K562 (cell line): ENCODE measurements around the gene C2orf81. TPM values are rescaled to one million over a fixed set of nuclear protein-coding genes. Genes with fewer than 3 reads are reported as not detected.

ENCODE experiments used
- C11orf30 ChIP-seq: fragments of 450-650 bp; IDR thresholded peaks from 2 replicates; pipeline ENCODE4 v1.6.1; 2016; ENCODE audit warnings: low read depth, mild to moderate bottlenecking
- CBX2 ChIP-seq: fragments of 200-600 bp; sonication (generic); IDR thresholded peaks from one replicate; pipeline ENCODE4 v1.6.1; 2012; ENCODE audit warnings: mild to moderate bottlenecking, low read length, inconsistent platforms; ENCODE audit not compliant: insufficient read depth, poor library complexity, severe bottlenecking
- CHD7 ChIP-seq: fragments of 200-600 bp; sonication (generic); IDR thresholded peaks from one replicate; pipeline ENCODE4 v1.6.1; 2012; ENCODE audit warnings: mild to moderate bottlenecking, low read depth, low read length, inconsistent platforms
- CREBBP ChIP-seq: IDR thresholded peaks from one replicate; pipeline ENCODE4 v1.6.1; 2012; ENCODE audit warnings: low read depth, mild to moderate bottlenecking, control low read depth, inconsistent platforms, low read length
- CSDE1 ChIP-seq, 2 experiments: fragments of 450-650 bp; IDR thresholded peaks; 2 replicates each; pipeline ENCODE4 v1.6.1; 2016; ENCODE audit warnings: mild to moderate bottlenecking in 1 of 2
- DEAF1 ChIP-seq: fragments of 450-650 bp; formaldehyde crosslinking; IDR thresholded peaks from 2 replicates; pipeline ENCODE4 v1.4.0; 2020; ENCODE audit warnings: mild to moderate bottlenecking, moderate library complexity
- ELF1 ChIP-seq: fragments of 200-800 bp; sonication (Bioruptor generic); IDR thresholded peaks from 2 replicates; pipeline ENCODE4 v1.6.1; 2016; ENCODE audit warnings: missing genetic modification characterization, missing compliant biosample characterization
- GABPA ChIP-seq: fragments of 200-800 bp; sonication (Bioruptor generic); conservative IDR thresholded peaks from 2 replicates; pipeline ENCODE4 v1.6.1; 2016; ENCODE audit warnings: low read depth, missing genetic modification characterization, missing compliant biosample characterization
- HNRNPUL1 ChIP-seq: fragments of 200-400 bp; formaldehyde crosslinking; IDR thresholded peaks from 2 replicates; pipeline ENCODE4 v1.6.1; 2017; ENCODE audit warnings: low read length
- MXI1 ChIP-seq: IDR thresholded peaks from 2 replicates; pipeline ENCODE4 v1.6.1; 2011; ENCODE audit warnings: low read depth, mild to moderate bottlenecking, improper control_type of control experiment, low read length
- NEUROD1 ChIP-seq: fragments of 150-350 bp; IDR thresholded peaks from 2 replicates; pipeline ENCODE4 v1.6.1; 2014; ENCODE audit warnings: borderline replicate concordance, low read length, low read depth; ENCODE audit not compliant: partially characterized antibody
- TRIM28 ChIP-seq: fragments of 450-650 bp; IDR thresholded peaks from 2 replicates; pipeline ENCODE4 v1.6.1; 2017
- polyA plus RNA-seq, 8 experiments: library from polyadenylated mRNA; depleted of rRNA in 4 of 8; stranded (reverse) in 5 of 8; unstranded in 3 of 8; fragments of >200 nt; fragmentation: Nextera tagmentation in 2 of 8; fragmentation: Illumina TruSeq in 1 of 8; extraction: Ambion mirVana in 2 of 8; extraction: Trizol in 1 of 8; gene quantifications; 2 replicates each; pipeline versions ENCODE4 v1.2.1 to v1.2.3, GENCODE V29; 2011 to 2014; ENCODE audit warnings: inconsistent platforms in 1 of 8, missing spikeins in 1 of 8
- total RNA-seq, 7 experiments: library from RNA; depleted of rRNA in 6 of 7; stranded (reverse); fragments of >200 nt in 6 of 7; fragmentation: Illumina TruSeq in 2 of 7; extraction: Trizol in 2 of 7; gene quantifications; 2 replicates each; pipeline versions ENCODE4 v1.2.1 to v1.2.3, GENCODE V29; 2011 to 2021; ENCODE audit warnings: low replicate concordance in 1 of 7

C2orf81 gene
- total and polyA plus RNA-seq, 9 of the 15 experiments (the other 6 are each of a cell fraction or from before 2014, with no cell fraction given): 0.06 TPM; not detected in 8

- TF ChIP-seq CBX2: no peak
- peak; percentile 100 for TF ChIP-seq GABPA
- TF ChIP-seq CREBBP: no peak
- TF ChIP-seq CHD7: no peak
- TF ChIP-seq MXI1: peak; percentile 95
- peak in 1 of 2 experiments; percentile 80; a peak in 2 of 4 replicates for TF ChIP-seq CSDE1 (IDR thresholded peaks at IDR 0.05)
- TF ChIP-seq HNRNPUL1: no peak
- peak; percentile 84 for TF ChIP-seq NEUROD1
- TF ChIP-seq DEAF1: no peak
- TF ChIP-seq C11orf30: peak; percentile 93
- TF ChIP-seq ELF1: peak; percentile 99
- peak; percentile 15; the same call in 1 of the 2 replicates for TF ChIP-seq TRIM28
These were observed 33.5 kb upstream of the C2orf81 start, which contains the start of gene INO80B (continued) for GRCh38 chr2:74454654-74455511.
